SU-DHL-6 (cell line): ENCODE results near the gene NUDT16.

ENCODE experiments used
- H2AFZ ChIP-seq: fragments of 200-600 bp; sonication (generic); 2 replicates; pipeline ENCODE4 v1.6.1; 2014; ENCODE audit warnings: low read depth, mild to moderate bottlenecking, moderate library complexity, mixed read lengths, antibody characterized with exemption, low read length; ENCODE audit not compliant: severe bottlenecking
- H3F3A ChIP-seq: fragments of 200-600 bp; shearing (Covaris generic); 2 replicates; pipeline ENCODE4 v1.6.0; 2016; ENCODE audit warnings: antibody characterized with exemption, mild to moderate bottlenecking; ENCODE audit not compliant: insufficient read depth
- H3K27ac ChIP-seq: fragments of 200-600 bp; sonication (generic); 2 replicates; pipeline ENCODE4 v1.5.1; 2016; ENCODE audit warnings: low read depth, mild to moderate bottlenecking, low read length, moderate library complexity, mixed read lengths
- H3K27me3 ChIP-seq: fragments of 200-600 bp; sonication (generic), shearing (Covaris generic); 2 replicates; pipeline ENCODE4 v1.6.0; 2014; ENCODE audit warnings: mild to moderate bottlenecking, low read length
- H3K36me3 ChIP-seq: fragments of 200-600 bp; sonication (generic); 2 replicates; pipeline ENCODE4 v1.6.1; 2014; ENCODE audit warnings: mild to moderate bottlenecking, low read length, mixed read lengths
- H3K4me2 ChIP-seq: fragments of 300-600, 200-600 bp; shearing (Covaris generic), sonication (generic); 2 replicates; pipeline ENCODE4 v1.6.0; 2014; ENCODE audit warnings: low read length, low read depth, mild to moderate bottlenecking; ENCODE audit not compliant: poor library complexity, severe bottlenecking
- H3K4me3 ChIP-seq: fragments of 200-600 bp; sonication (generic); 2 replicates; pipeline ENCODE4 v1.5.1; 2014; ENCODE audit warnings: antibody characterized with exemption, low read length, mild to moderate bottlenecking, mixed read lengths; ENCODE audit not compliant: insufficient read depth, poor library complexity, severe bottlenecking
- H3K79me2 ChIP-seq: fragments of 200-600 bp; sonication (generic); 2 replicates; pipeline ENCODE4 v1.6.1; 2014; ENCODE audit warnings: mild to moderate bottlenecking, low read length, moderate library complexity; ENCODE audit not compliant: insufficient read depth
- H3K9ac ChIP-seq: fragments of 200-600 bp; sonication (generic); 2 replicates; pipeline ENCODE4 v1.7.0; 2014; ENCODE audit warnings: mild to moderate bottlenecking, low read length
- H3K9me2 ChIP-seq: fragments of 200-600 bp; sonication (generic); replicated peaks from 2 replicates; pipeline ENCODE4 v1.6.1; 2014; ENCODE audit warnings: low read length; ENCODE audit not compliant: insufficient read depth
- H3K9me3 ChIP-seq: fragments of 200-600 bp; sonication (generic); 2 replicates; pipeline ENCODE4 v1.6.1; 2014; ENCODE audit warnings: low read length, mixed read lengths; ENCODE audit not compliant: insufficient read depth
- H4K20me1 ChIP-seq: fragments of 200-600 bp; sonication (generic); 2 replicates; pipeline ENCODE4 v1.6.1; 2014; ENCODE audit warnings: low read depth, mild to moderate bottlenecking, antibody characterized with exemption, low read length, moderate library complexity, mixed read lengths
- CTCF ChIP-seq: fragments of 200-600 bp; sonication (generic); IDR thresholded peaks from one replicate; pipeline ENCODE4 v1.5.1; 2017; ENCODE audit warnings: antibody characterized with exemption, mild to moderate bottlenecking, low read length, moderate library complexity; ENCODE audit not compliant: insufficient read depth, poor library complexity, severe bottlenecking
- EZH2phosphoT487 ChIP-seq: fragments of 200-600 bp; sonication (generic), shearing (Covaris generic); conservative IDR thresholded peaks from 2 replicates; pipeline ENCODE4 v1.6.1; 2018; ENCODE audit warnings: mild to moderate bottlenecking, antibody characterized with exemption, low read length, moderate library complexity, mixed read lengths

Gene NUDT16

GRCh38 chr3:131348911-131349310 is 32.7 kb upstream of the NUDT16 start:
- Histone ChIP-seq H2AFZ (no peak overlapping the region), H3K36me3 (no peaks in the 10 kb centered on the region), H3K9me3 (no peaks in the 10 kb centered on the region), H3K27ac (no peak overlapping the region), H3K9me2 (no peaks in the 10 kb centered on the region), H3K4me3 (no peak overlapping the region), H3F3A (no peaks in the 10 kb centered on the region), H3K27me3 (no peaks in the 10 kb centered on the region), H3K9ac (no peak overlapping the region), H4K20me1 (no peaks in the 10 kb centered on the region), H3K79me2 (no peaks in the 10 kb centered on the region), H3K4me2 (no peak overlapping the region)
- TF ChIP-seq CTCF (no peak), EZH2phosphoT487 (no peak)

GRCh38 chr3:131349454-131349853 is 32.1 kb upstream of the NUDT16 start:
- Histone ChIP-seq H3K9me3 (no peaks in the 10 kb centered on the region), H3K79me2 (no peaks in the 10 kb centered on the region), H3K4me3 (no peak overlapping the region), H3K9me2 (no peaks in the 10 kb centered on the region), H3K36me3 (no peaks in the 10 kb centered on the region), H2AFZ (no peak overlapping the region), H4K20me1 (no peaks in the 10 kb centered on the region), H3K4me2 (no peak overlapping the region), H3K9ac (no peak overlapping the region), H3K27me3 (no peaks in the 10 kb centered on the region), H3F3A (no peaks in the 10 kb centered on the region), H3K27ac (no peak overlapping the region)
- TF ChIP-seq CTCF (no peak), EZH2phosphoT487 (no peak)

GRCh38 chr3:131349946-131350347 is 31.6 kb upstream of the NUDT16 start:
- H3K36me3 ChIP-seq: no peaks in the 10 kb centered on the region
- H3K9ac ChIP-seq: no peak overlapping the region
- no peaks in the 10 kb centered on the region for H4K20me1 ChIP-seq
- H3K79me2 ChIP-seq: no peaks in the 10 kb centered on the region
- no peak for TF ChIP-seq CTCF
- H3K4me2 ChIP-seq: no peak overlapping the region
- no peak overlapping the region for H3K27ac ChIP-seq
- no peak overlapping the region for H2AFZ ChIP-seq
- no peaks in the 10 kb centered on the region for H3K9me2 ChIP-seq
- H3K4me3 ChIP-seq: no peak overlapping the region
- H3K27me3 ChIP-seq: no peaks in the 10 kb centered on the region
- no peaks in the 10 kb centered on the region for H3F3A ChIP-seq
- no peaks in the 10 kb centered on the region for H3K9me3 ChIP-seq

- Histone ChIP-seq H3K4me3 (no peak overlapping the region), H3F3A (no peaks in the 10 kb centered on the region), H2AFZ (no peak overlapping the region), H3K27ac (no peak overlapping the region), H3K27me3 (no peaks in the 10 kb centered on the region), H3K9me2 (no peaks in the 10 kb centered on the region), H3K9ac (no peak overlapping the region), H3K4me2 (no peak overlapping the region), H3K9me3 (no peaks in the 10 kb centered on the region), H3K36me3 (no peaks in the 10 kb centered on the region), H4K20me1 (no peaks in the 10 kb centered on the region), H3K79me2 (no peaks in the 10 kb centered on the region)
- no peak for TF ChIP-seq CTCF
- no peak for TF ChIP-seq EZH2phosphoT487
These were observed 31.1 kb upstream of the NUDT16 start for GRCh38 chr3:131350506-131350905.
